Measurements from ENCODE around the gene L3MBTL3. TPM values are rescaled to one million over a fixed set of nuclear protein-coding genes. Genes with fewer than 3 reads are reported as not detected.

The L3MBTL3 gene
- total and polyA plus RNA-seq, 2 experiments from 2014 or later = 8.7 to 11.2 TPM

DNA sequence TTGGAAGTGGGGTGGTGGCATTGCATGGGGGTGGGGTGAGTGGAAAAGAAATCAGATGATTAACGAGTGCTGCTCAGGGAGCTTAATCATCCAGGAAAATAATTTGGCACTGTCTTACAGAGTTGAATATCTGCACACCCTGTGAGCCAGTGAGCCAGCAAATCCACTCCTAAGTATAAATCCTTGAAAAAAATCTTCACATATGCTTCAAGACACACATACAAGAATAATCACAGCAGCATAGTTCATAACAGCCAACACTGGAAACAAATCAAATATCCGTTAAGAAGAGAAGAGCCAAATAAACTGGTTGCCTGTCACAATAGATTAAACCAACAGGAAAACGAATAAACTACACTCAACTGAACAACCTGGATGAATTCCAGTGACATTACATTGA lies 141.6 kb downstream of the L3MBTL3 start:
- Histone ChIP-seq H3K79me2 (replicated peaks; ENCODE audit: insufficient read depth) (no peaks in the 10 kb centered on the region), H3K27ac (ENCODE audit: low read depth) (no peak overlapping the region), H3K36me3 (ENCODE audit: insufficient read depth) (0 out of 2 replicates have a peak, but pooled peaks cover 3% of the 10 kb centered on the region), H2AFZ (no peak overlapping the region), H4K20me1 (replicated peaks; ENCODE audit: insufficient read depth) (no peaks in the 10 kb centered on the region), H3K4me2 (no peak overlapping the region), H3K4me1 (ENCODE audit: insufficient read depth) (no peaks in the 10 kb centered on the region; the same call in 1 of the 2 replicates), H3K27me3 (ENCODE audit: insufficient read depth) (no peaks in the 10 kb centered on the region), H3K9me2 (ENCODE audit: insufficient read depth) (no peaks in the 10 kb centered on the region), H3F3A (replicated peaks; ENCODE audit: low read depth) (no peaks in the 10 kb centered on the region), H3K4me3 (no peak overlapping the region)
- Mint-ChIP-seq H3K4me3 (no peak overlapping the region), H3K27ac (no peak overlapping the region), H3K4me1 (no peaks in the 10 kb centered on the region), H3K36me3 (ENCODE audit: low read depth) (peaks cover 17% of the 10 kb centered on the region; the same call in 2 of the 3 replicates), H3K9me3 (peaks cover 14% of the 10 kb centered on the region), H3K27me3 (ENCODE audit: insufficient read depth, low read depth, poor library complexity) (peaks cover 2% of the 10 kb centered on the region)
- ATAC-seq (no peak), DNase-seq (ENCODE audit: low spot score) (no peak)
- no peak for TF ChIP-seq CREB1 (CRISPR knock-in tag; IDR thresholded peaks at IDR 0.05; ENCODE audit: low read depth)
- TF ChIP-seq NANOG (IDR thresholded peaks at IDR 0.05; ENCODE audit: borderline replicate concordance) = no peak
- no peak for TF ChIP-seq ZNF114 (CRISPR knock-in tag; IDR thresholded peaks at IDR 0.05)
- TF ChIP-seq, protein P1, sequence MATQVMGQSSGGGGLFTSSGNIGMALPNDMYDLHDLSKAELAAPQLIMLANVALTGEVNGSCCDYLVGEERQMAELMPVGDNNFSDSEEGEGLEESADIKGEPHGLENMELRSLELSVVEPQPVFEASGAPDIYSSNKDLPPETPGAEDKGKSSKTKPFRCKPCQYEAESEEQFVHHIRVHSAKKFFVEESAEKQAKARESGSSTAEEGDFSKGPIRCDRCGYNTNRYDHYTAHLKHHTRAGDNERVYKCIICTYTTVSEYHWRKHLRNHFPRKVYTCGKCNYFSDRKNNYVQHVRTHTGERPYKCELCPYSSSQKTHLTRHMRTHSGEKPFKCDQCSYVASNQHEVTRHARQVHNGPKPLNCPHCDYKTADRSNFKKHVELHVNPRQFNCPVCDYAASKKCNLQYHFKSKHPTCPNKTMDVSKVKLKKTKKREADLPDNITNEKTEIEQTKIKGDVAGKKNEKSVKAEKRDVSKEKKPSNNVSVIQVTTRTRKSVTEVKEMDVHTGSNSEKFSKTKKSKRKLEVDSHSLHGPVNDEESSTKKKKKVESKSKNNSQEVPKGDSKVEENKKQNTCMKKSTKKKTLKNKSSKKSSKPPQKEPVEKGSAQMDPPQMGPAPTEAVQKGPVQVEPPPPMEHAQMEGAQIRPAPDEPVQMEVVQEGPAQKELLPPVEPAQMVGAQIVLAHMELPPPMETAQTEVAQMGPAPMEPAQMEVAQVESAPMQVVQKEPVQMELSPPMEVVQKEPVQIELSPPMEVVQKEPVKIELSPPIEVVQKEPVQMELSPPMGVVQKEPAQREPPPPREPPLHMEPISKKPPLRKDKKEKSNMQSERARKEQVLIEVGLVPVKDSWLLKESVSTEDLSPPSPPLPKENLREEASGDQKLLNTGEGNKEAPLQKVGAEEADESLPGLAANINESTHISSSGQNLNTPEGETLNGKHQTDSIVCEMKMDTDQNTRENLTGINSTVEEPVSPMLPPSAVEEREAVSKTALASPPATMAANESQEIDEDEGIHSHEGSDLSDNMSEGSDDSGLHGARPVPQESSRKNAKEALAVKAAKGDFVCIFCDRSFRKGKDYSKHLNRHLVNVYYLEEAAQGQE (IDR thresholded peaks at IDR 0.05; ENCODE audit: unreplicated experiment) = no peak
- TF ChIP-seq EZH2phosphoT487 (IDR thresholded peaks at IDR 0.05; ENCODE audit: unreplicated experiment) = no peak
- TF ChIP-seq, protein P2, sequence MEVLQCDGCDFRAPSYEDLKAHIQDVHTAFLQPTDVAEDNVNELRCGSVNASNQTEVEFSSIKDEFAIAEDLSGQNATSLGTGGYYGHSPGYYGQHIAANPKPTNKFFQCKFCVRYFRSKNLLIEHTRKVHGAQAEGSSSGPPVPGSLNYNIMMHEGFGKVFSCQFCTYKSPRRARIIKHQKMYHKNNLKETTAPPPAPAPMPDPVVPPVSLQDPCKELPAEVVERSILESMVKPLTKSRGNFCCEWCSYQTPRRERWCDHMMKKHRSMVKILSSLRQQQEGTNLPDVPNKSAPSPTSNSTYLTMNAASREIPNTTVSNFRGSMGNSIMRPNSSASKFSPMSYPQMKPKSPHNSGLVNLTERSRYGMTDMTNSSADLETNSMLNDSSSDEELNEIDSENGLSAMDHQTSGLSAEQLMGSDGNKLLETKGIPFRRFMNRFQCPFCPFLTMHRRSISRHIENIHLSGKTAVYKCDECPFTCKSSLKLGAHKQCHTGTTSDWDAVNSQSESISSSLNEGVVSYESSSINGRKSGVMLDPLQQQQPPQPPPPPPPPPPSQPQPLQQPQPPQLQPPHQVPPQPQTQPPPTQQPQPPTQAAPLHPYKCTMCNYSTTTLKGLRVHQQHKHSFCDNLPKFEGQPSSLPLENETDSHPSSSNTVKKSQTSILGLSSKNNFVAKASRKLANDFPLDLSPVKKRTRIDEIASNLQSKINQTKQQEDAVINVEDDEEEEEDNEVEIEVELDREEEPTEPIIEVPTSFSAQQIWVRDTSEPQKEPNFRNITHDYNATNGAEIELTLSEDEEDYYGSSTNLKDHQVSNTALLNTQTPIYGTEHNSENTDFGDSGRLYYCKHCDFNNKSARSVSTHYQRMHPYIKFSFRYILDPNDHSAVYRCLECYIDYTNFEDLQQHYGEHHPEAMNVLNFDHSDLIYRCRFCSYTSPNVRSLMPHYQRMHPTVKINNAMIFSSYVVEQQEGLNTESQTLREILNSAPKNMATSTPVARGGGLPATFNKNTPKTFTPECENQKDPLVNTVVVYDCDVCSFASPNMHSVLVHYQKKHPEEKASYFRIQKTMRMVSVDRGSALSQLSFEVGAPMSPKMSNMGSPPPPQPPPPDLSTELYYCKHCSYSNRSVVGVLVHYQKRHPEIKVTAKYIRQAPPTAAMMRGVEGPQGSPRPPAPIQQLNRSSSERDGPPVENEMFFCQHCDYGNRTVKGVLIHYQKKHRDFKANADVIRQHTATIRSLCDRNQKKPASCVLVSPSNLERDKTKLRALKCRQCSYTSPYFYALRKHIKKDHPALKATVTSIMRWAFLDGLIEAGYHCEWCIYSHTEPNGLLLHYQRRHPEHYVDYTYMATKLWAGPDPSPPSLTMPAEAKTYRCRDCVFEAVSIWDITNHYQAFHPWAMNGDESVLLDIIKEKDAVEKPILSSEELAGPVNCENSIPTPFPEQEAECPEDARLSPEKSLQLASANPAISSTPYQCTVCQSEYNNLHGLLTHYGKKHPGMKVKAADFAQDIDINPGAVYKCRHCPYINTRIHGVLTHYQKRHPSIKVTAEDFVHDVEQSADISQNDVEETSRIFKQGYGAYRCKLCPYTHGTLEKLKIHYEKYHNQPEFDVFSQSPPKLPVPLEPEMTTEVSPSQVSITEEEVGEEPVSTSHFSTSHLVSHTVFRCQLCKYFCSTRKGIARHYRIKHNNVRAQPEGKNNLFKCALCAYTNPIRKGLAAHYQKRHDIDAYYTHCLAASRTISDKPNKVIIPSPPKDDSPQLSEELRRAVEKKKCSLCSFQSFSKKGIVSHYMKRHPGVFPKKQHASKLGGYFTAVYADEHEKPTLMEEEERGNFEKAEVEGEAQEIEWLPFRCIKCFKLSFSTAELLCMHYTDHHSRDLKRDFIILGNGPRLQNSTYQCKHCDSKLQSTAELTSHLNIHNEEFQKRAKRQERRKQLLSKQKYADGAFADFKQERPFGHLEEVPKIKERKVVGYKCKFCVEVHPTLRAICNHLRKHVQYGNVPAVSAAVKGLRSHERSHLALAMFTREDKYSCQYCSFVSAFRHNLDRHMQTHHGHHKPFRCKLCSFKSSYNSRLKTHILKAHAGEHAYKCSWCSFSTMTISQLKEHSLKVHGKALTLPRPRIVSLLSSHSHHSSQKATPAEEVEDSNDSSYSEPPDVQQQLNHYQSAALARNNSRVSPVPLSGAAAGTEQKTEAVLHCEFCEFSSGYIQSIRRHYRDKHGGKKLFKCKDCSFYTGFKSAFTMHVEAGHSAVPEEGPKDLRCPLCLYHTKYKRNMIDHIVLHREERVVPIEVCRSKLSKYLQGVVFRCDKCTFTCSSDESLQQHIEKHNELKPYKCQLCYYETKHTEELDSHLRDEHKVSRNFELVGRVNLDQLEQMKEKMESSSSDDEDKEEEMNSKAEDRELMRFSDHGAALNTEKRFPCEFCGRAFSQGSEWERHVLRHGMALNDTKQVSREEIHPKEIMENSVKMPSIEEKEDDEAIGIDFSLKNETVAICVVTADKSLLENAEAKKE (CRISPR knock-in tag; IDR thresholded peaks at IDR 0.05) = no peak
- no peak for TF ChIP-seq POLR2AphosphoS5 (IDR thresholded peaks at IDR 0.05; ENCODE audit: low read depth)
- TF ChIP-seq, protein P3, sequence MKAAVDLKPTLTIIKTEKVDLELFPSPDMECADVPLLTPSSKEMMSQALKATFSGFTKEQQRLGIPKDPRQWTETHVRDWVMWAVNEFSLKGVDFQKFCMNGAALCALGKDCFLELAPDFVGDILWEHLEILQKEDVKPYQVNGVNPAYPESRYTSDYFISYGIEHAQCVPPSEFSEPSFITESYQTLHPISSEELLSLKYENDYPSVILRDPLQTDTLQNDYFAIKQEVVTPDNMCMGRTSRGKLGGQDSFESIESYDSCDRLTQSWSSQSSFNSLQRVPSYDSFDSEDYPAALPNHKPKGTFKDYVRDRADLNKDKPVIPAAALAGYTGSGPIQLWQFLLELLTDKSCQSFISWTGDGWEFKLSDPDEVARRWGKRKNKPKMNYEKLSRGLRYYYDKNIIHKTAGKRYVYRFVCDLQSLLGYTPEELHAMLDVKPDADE (IDR thresholded peaks at IDR 0.05) = no peak
- TF ChIP-seq STAT1 (IDR thresholded peaks at IDR 0.05; ENCODE audit: unreplicated experiment) = no peak
- TF ChIP-seq EZH2 (IDR thresholded peaks at IDR 0.05; ENCODE audit: low read depth, unreplicated experiment) = no peak
- TF ChIP-seq, protein P4, sequence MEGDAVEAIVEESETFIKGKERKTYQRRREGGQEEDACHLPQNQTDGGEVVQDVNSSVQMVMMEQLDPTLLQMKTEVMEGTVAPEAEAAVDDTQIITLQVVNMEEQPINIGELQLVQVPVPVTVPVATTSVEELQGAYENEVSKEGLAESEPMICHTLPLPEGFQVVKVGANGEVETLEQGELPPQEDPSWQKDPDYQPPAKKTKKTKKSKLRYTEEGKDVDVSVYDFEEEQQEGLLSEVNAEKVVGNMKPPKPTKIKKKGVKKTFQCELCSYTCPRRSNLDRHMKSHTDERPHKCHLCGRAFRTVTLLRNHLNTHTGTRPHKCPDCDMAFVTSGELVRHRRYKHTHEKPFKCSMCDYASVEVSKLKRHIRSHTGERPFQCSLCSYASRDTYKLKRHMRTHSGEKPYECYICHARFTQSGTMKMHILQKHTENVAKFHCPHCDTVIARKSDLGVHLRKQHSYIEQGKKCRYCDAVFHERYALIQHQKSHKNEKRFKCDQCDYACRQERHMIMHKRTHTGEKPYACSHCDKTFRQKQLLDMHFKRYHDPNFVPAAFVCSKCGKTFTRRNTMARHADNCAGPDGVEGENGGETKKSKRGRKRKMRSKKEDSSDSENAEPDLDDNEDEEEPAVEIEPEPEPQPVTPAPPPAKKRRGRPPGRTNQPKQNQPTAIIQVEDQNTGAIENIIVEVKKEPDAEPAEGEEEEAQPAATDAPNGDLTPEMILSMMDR (conservative IDR thresholded peaks at IDR 0.05; ENCODE audit: low read depth in 2 of 2) = no peak
- TF ChIP-seq JUNB (IDR thresholded peaks at IDR 0.05; ENCODE audit: unreplicated experiment) = no peak
- no peak for TF ChIP-seq ZNF331 (CRISPR knock-in tag; IDR thresholded peaks at IDR 0.05; ENCODE audit: low read depth)

All from GM23338 (cell line).